Measurements from ENCODE around the gene PPIF. TPM values are rescaled to one million over a fixed set of nuclear protein-coding genes. Genes with fewer than 3 reads are reported as not detected.

PPIF gene
- total and polyA plus RNA-seq, 2 of the 13 experiments (the other 11 are each of a cell fraction or from before 2014, with no cell fraction given), result 147 to 157 TPM

DNA sequence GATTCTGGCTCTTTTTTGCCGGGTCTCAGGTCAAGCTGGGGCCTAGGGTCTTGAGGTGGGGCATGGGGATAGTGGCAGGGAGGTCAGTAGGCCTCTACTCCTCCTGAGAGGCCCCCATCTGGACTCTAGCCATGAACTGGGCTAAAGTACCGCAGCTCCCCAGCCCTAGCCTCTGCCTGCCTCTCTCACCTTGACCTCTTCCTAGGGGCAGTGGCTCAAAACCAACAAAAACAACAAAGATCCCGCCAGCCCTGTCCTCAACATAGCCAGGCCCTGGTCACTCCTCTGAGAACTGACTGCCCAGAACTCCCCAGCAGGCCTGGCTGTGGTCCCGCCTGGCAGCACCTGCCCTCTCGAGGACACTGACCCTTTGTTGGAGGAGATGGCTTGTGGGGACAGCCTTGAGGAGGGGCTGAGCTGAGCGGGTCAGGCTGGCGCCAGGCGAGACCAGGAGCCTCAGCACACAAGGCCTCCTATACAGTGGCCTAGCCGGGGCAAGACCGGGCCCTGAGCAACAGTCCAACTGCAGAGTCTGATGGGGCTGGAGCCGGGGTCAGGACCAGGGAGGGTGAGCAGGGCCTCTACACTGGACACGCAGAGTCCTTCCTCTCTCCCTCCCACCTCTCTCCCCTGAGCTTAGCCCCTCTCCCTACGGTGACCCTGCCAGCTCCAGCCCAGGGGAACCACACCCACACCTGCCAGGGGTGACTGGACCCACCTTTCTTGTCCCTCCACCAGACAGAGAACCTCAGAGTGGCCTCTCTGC lies 11.6 kb upstream of the PPIF start (continued):
- TF ChIP-seq, protein P1, sequence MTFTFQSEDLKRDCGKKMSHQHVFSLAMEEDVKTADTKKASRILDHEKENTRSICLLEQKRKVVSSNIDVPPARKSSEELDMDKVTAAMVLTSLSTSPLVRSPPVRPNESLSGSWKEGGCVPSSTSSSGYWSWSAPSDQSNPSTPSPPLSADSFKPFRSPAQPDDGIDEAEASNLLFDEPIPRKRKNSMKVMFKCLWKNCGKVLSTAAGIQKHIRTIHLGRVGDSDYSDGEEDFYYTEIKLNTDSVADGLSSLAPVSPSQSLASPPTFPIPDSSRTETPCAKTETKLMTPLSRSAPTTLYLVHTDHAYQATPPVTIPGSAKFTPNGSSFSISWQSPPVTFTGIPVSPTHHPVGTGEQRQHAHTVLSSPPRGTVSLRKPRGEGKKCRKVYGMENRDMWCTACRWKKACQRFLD (CRISPR knock-in tag; IDR thresholded peaks at IDR 0.05; ENCODE audit: borderline replicate concordance), result 0 out of 2 replicates have a peak, but pooled peaks have one; percentile 38
- TF ChIP-seq TOE1 (CRISPR knock-in tag; IDR thresholded peaks at IDR 0.05) (peak; percentile 68; the same call in 1 of the 2 replicates), ZNF878 (CRISPR knock-in tag; IDR thresholded peaks at IDR 0.05) (peak; percentile 98), SOX13 (IDR thresholded peaks at IDR 0.05) (peak; percentile 67), SOX13 (CRISPR knock-in tag; conservative IDR thresholded peaks at IDR 0.05 in 1 of 2, IDR thresholded peaks at IDR 0.05 in 1 of 2) (peak; percentile 57 to 89; a peak in 2 of 4 replicates), NFIC (IDR thresholded peaks at IDR 0.05; ENCODE audit: low read length) (peak; percentile 59; the same call in 1 of the 2 replicates), ZNF335 (CRISPR knock-in tag; IDR thresholded peaks at IDR 0.05) (peak; percentile 88), ZNF792 (CRISPR knock-in tag; IDR thresholded peaks at IDR 0.05) (peak; percentile 90), CREB1 (IDR thresholded peaks at IDR 0.05) (no peak), CREB1 (CRISPR knock-in tag; IDR thresholded peaks at IDR 0.05) (peak; percentile 55; the same call in 1 of the 2 replicates), XRCC5 (optimal IDR thresholded peaks at IDR 0.05; ENCODE audit: low read length) (peak; percentile 32), ZSCAN25 (CRISPR knock-in tag; IDR thresholded peaks at IDR 0.05) (peak; percentile 67; the same call in 1 of the 2 replicates), ZBTB7B (CRISPR knock-in tag; IDR thresholded peaks at IDR 0.05) (peak; percentile 89), TSC22D2 (CRISPR knock-in tag; IDR thresholded peaks at IDR 0.05; ENCODE audit: borderline replicate concordance) (peak; percentile 78), ZC3H13 (CRISPR knock-in tag; IDR thresholded peaks at IDR 0.05) (no peak), U2AF2 (IDR thresholded peaks at IDR 0.05; ENCODE audit: low read depth, low read length) (no peak), EED (CRISPR knock-in tag; IDR thresholded peaks at IDR 0.05) (peak; percentile 84; the same call in 1 of the 2 replicates), ZMYM2 (CRISPR knock-in tag; IDR thresholded peaks at IDR 0.05) (0 out of 2 replicates have a peak, but pooled peaks have one; percentile 64), ZNF644 (CRISPR knock-in tag; IDR thresholded peaks at IDR 0.05; ENCODE audit: low read depth) (peak; percentile 76), NR1H2 (CRISPR knock-in tag; IDR thresholded peaks at IDR 0.05; ENCODE audit: borderline replicate concordance, low read depth) (peak; percentile 79; the same call in 1 of the 2 replicates), SMAD3 (CRISPR knock-in tag; IDR thresholded peaks at IDR 0.05) (peak; percentile 93), PHF5A (CRISPR knock-in tag; IDR thresholded peaks at IDR 0.05; ENCODE audit: low read depth, unreplicated experiment) (peak; percentile 91), PHF21A (CRISPR knock-in tag; IDR thresholded peaks at IDR 0.05) (peak; percentile 99), BORCS8-MEF2B (CRISPR knock-in tag; IDR thresholded peaks at IDR 0.05) (peak; percentile 75; the same call in 1 of the 2 replicates)
- TF ChIP-seq, protein P2, sequence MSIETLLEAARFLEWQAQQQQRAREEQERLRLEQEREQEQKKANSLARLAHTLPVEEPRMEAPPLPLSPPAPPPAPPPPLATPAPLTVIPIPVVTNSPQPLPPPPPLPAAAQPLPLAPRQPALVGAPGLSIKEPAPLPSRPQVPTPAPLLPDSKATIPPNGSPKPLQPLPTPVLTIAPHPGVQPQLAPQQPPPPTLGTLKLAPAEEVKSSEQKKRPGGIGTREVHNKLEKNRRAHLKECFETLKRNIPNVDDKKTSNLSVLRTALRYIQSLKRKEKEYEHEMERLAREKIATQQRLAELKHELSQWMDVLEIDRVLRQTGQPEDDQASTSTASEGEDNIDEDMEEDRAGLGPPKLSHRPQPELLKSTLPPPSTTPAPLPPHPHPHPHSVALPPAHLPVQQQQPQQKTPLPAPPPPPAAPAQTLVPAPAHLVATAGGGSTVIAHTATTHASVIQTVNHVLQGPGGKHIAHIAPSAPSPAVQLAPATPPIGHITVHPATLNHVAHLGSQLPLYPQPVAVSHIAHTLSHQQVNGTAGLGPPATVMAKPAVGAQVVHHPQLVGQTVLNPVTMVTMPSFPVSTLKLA (IDR thresholded peaks at IDR 0.05), result peak; percentile 29; the same call in 1 of the 2 replicates
- TF ChIP-seq, protein P3, sequence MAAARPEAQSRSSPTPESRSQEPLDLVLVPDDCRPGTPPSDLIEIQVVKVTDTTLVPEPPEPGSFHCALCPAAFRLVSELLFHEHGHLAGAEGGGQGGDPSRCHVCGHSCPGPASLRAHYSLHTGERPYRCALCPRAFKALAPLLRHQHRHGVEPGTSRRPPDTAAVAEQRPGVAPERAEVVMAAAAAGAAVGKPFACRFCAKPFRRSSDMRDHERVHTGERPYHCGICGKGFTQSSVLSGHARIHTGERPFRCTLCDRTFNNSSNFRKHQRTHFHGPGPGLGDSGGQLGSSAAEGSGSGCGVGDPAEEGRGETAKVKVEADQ (CRISPR knock-in tag; IDR thresholded peaks at IDR 0.05; ENCODE audit: borderline replicate concordance), result peak; percentile 74; the same call in 1 of the 2 replicates
- TF ChIP-seq, protein P4, sequence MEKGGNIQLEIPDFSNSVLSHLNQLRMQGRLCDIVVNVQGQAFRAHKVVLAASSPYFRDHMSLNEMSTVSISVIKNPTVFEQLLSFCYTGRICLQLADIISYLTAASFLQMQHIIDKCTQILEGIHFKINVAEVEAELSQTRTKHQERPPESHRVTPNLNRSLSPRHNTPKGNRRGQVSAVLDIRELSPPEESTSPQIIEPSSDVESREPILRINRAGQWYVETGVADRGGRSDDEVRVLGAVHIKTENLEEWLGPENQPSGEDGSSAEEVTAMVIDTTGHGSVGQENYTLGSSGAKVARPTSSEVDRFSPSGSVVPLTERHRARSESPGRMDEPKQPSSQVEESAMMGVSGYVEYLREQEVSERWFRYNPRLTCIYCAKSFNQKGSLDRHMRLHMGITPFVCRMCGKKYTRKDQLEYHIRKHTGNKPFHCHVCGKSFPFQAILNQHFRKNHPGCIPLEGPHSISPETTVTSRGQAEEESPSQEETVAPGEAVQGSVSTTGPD (CRISPR knock-in tag; IDR thresholded peaks at IDR 0.05), result peak; percentile 95

Measured in HepG2 (cell line).